ENCODE data around the gene GNAQ.
"Not testable (repeated sequence)": the region's sequence is repeated elsewhere in the genome, so short reads cannot be mapped to it uniquely, and the experiment has no call there.

The GNAQ gene

GRCh38 chr9:78031444-78031892 is at the start of gene GNAQ:
Gene GNAQ (minus strand): TSS chr9:78031811. CDS start chr9:78031235, 576 bp downstream.
- DNase-seq, result no peak
- in situ Hi-C loops (cut with MboI; ENCODE audit: low pct_unique_long_range_greater_than_20kb, low sequenced_read_pairs), result no loop called here

GRCh38 chr9:78074385-78075291 is 43.0 kb upstream of the GNAQ start:
- DNase-seq, result peak; percentile 11
- in situ Hi-C loops (cut with MboI; ENCODE audit: low pct_unique_long_range_greater_than_20kb, low sequenced_read_pairs), result no loop called here

- peak; percentile 62 for DNase-seq
- in situ Hi-C loops (cut with MboI; ENCODE audit: low pct_unique_long_range_greater_than_20kb, low sequenced_read_pairs), result no loop called here
Observed at GRCh38 chr9:78073722-78074121, 42.1 kb upstream of the GNAQ start.

GRCh38 chr9:78072586-78073199 is 41.1 kb upstream of the GNAQ start:
- DNase-seq, result no peak
- in situ Hi-C loops (cut with MboI; ENCODE audit: low pct_unique_long_range_greater_than_20kb, low sequenced_read_pairs), result no loop called here

GRCh38 chr9:78070521-78070920 is 38.9 kb upstream of the GNAQ start:
- in situ Hi-C loops (cut with MboI; ENCODE audit: low pct_unique_long_range_greater_than_20kb, low sequenced_read_pairs), result no loop called here
- no peak for DNase-seq

- in situ Hi-C loops (cut with MboI; ENCODE audit: low pct_unique_long_range_greater_than_20kb, low sequenced_read_pairs), result no loop called here
Observed at GRCh38 chr9:78064075-78064474, 32.5 kb upstream of the GNAQ start.

GRCh38 chr9:78062710-78063109 is 31.1 kb upstream of the GNAQ start:
- DNase-seq, result no peak
- in situ Hi-C loops (cut with MboI; ENCODE audit: low pct_unique_long_range_greater_than_20kb, low sequenced_read_pairs), result no loop called here

More at GRCh38 chr9:78064075-78064474, 32.5 kb upstream of the GNAQ start:
- no peak for DNase-seq

- in situ Hi-C loops (cut with MboI; ENCODE audit: low pct_unique_long_range_greater_than_20kb, low sequenced_read_pairs); DNase-seq: not testable (repeated sequence)
Observed at GRCh38 chr9:78054218-78054617, 22.6 kb upstream of the GNAQ start.

- in situ Hi-C loops (cut with MboI; ENCODE audit: low pct_unique_long_range_greater_than_20kb, low sequenced_read_pairs), result no loop called here
- no peak for DNase-seq
Observed at GRCh38 chr9:78053627-78054026, 22.0 kb upstream of the GNAQ start.

GRCh38 chr9:78050421-78050820 is 18.8 kb upstream of the GNAQ start:
- in situ Hi-C loops (cut with MboI; ENCODE audit: low pct_unique_long_range_greater_than_20kb, low sequenced_read_pairs), result no loop called here
- DNase-seq, result no peak

GRCh38 chr9:78049484-78049883 is 17.9 kb upstream of the GNAQ start:
- no peak for DNase-seq
- in situ Hi-C loops (cut with MboI; ENCODE audit: low pct_unique_long_range_greater_than_20kb, low sequenced_read_pairs), result no loop called here

GRCh38 chr9:78047106-78047505 is 15.5 kb upstream of the GNAQ start:
- no peak for DNase-seq
- in situ Hi-C loops (cut with MboI; ENCODE audit: low pct_unique_long_range_greater_than_20kb, low sequenced_read_pairs), result no loop called here

- DNase-seq, result no peak
- in situ Hi-C loops (cut with MboI; ENCODE audit: low pct_unique_long_range_greater_than_20kb, low sequenced_read_pairs), result no loop called here
Observed at GRCh38 chr9:78046112-78046511, 14.5 kb upstream of the GNAQ start.

- in situ Hi-C loops (cut with MboI; ENCODE audit: low pct_unique_long_range_greater_than_20kb, low sequenced_read_pairs), result no loop called here
- DNase-seq, result no peak
Observed at GRCh38 chr9:78044886-78045285, 13.3 kb upstream of the GNAQ start.

GRCh38 chr9:78044189-78044588 is 12.6 kb upstream of the GNAQ start:
- in situ Hi-C loops (cut with MboI; ENCODE audit: low pct_unique_long_range_greater_than_20kb, low sequenced_read_pairs), result no loop called here
- DNase-seq, result no peak

GRCh38 chr9:78041971-78042370 is 10.4 kb upstream of the GNAQ start:
- in situ Hi-C loops (cut with MboI; ENCODE audit: low pct_unique_long_range_greater_than_20kb, low sequenced_read_pairs), result no loop called here
- DNase-seq, result no peak

GRCh38 chr9:78040726-78041125 is 9.1 kb upstream of the GNAQ start:
- in situ Hi-C loops (cut with MboI; ENCODE audit: low pct_unique_long_range_greater_than_20kb, low sequenced_read_pairs), result no loop called here
- no peak for DNase-seq

GRCh38 chr9:78038620-78039300 is 7.1 kb upstream of the GNAQ start:
- in situ Hi-C loops (cut with MboI; ENCODE audit: low pct_unique_long_range_greater_than_20kb, low sequenced_read_pairs), result no loop called here
- no peak for DNase-seq

- in situ Hi-C loops (cut with MboI; ENCODE audit: low pct_unique_long_range_greater_than_20kb, low sequenced_read_pairs), result no loop called here
- peak; percentile 89 for DNase-seq
Observed at GRCh38 chr9:78035383-78035993, 3.9 kb upstream of the GNAQ start.
